Islet of Langerhans (tissue), 1 donor: ENCODE results near the gene ATP6V0E1.

Experiments
- FAIRE-seq: peaks from one replicate; lab custom pipeline; 2011; peaks lifted over from hg19 to GRCh38; lab: Jason Lieb, UNC

The ATP6V0E1 gene

DNA sequence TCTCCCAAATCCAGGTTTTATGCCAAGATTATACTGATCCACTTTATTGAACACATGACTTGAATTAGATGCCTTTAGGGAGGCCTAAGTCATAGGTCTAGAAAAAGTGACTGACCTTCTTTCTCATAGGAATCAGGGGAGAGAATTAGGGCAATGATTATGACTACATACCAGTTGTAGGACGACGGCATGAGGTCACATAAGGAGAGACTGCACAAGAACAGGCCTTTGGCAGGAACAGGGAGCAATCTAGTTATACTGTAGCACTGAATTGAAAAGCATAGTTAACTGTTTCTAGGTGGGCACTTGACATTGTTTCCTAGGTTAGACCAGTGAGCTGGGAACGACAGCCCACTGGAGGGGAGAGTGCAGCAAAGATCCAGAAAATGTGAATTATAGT is 95.3 kb downstream of the ATP6V0E1 start:
- no peak for FAIRE-seq
